ENCODE measurements around the gene C19orf73. TPM values are rescaled to one million over a fixed set of nuclear protein-coding genes. Genes with fewer than 3 reads are reported as not detected.

The C19orf73 gene
- total and polyA plus RNA-seq, 4 donors: 0.56 to 2.1 (median 1.7) TPM

GRCh38 chr19:49106648-49107135, 12.3 kb downstream of the C19orf73 start:
- Histone ChIP-seq H3K4me1 (ENCODE audit: control insufficient read depth in 4 of 4, insufficient read depth in 4 of 4, low read length in 3 of 4) (no peaks in the 10 kb centered on the region), H3K27me3 (ENCODE audit: control insufficient read depth in 4 of 4, insufficient read depth in 4 of 4, low read length in 3 of 4) (no peaks in the 10 kb centered on the region), H3K4me3 (ENCODE audit: low read depth in 1 of 3, low read length in 3 of 3) (no peak overlapping the region), H3K9ac (ENCODE audit: low read depth in 1 of 2, low read length in 2 of 2) (no peak overlapping the region), H3K27ac (ENCODE audit: low read depth in 1 of 2, low read length in 2 of 2) (no peak overlapping the region), H3K9me3 (ENCODE audit: control insufficient read depth in 4 of 4, low read length in 3 of 4) (no peaks in the 10 kb centered on the region), H3K36me3 (ENCODE audit: control insufficient read depth in 4 of 4, insufficient read depth in 3 of 4, low read depth in 1 of 4, low read length in 3 of 4) (peaks cover 5 to 61% (median 28%) of the 10 kb centered on the region in 4 donors)
- no peak for TF ChIP-seq FOXA2 (IDR thresholded peaks at IDR 0.05)
- peak; percentile 59 for TF ChIP-seq CTCF (IDR thresholded peaks at IDR 0.05; ENCODE audit: low read depth, low read length, missing input control)
- TF ChIP-seq REST (IDR thresholded peaks at IDR 0.05): no peak
- TF ChIP-seq ATF3 (IDR thresholded peaks at IDR 0.05): no peak
- peak; percentile 56 to 74 for TF ChIP-seq RAD21 (IDR thresholded peaks at IDR 0.05)
- WGBS: 62% methylated on average over 12 of the region's 12 CpGs
- DNase-seq (ENCODE audit: low spot score): peak; percentile 67

- peaks cover 15 to 77% (median 36%) of the 10 kb centered on the region in 4 donors for H3K36me3 ChIP-seq (ENCODE audit: control insufficient read depth in 4 of 4, insufficient read depth in 3 of 4, low read depth in 1 of 4, low read length in 3 of 4)
- peaks cover 0 to 3% (median 0%) of the 10 kb centered on the region in 4 donors for H3K4me1 ChIP-seq (ENCODE audit: control insufficient read depth in 4 of 4, insufficient read depth in 4 of 4, low read length in 3 of 4)
- H3K27me3 ChIP-seq (ENCODE audit: control insufficient read depth in 4 of 4, insufficient read depth in 4 of 4, low read length in 3 of 4): no peaks in the 10 kb centered on the region
- H3K4me3 ChIP-seq (ENCODE audit: low read depth in 1 of 3, low read length in 3 of 3): no peak overlapping the region
- H3K27ac ChIP-seq (ENCODE audit: low read depth in 1 of 2, low read length in 2 of 2): no peak overlapping the region
- DNase-seq (ENCODE audit: low spot score): no peak
- H3K9ac ChIP-seq (ENCODE audit: low read depth in 1 of 2, low read length in 2 of 2): no peak overlapping the region
- no peaks in the 10 kb centered on the region for H3K9me3 ChIP-seq (ENCODE audit: control insufficient read depth in 4 of 4, low read length in 3 of 4)
- 91% methylated on average over 30 of the region's 30 CpGs for WGBS
- TF ChIP-seq ATF3 (IDR thresholded peaks at IDR 0.05): no peak
- TF ChIP-seq HNF4G (IDR thresholded peaks at IDR 0.05): no peak
- no peak for TF ChIP-seq NR2F2 (IDR thresholded peaks at IDR 0.05)
- TF ChIP-seq FOXA2 (IDR thresholded peaks at IDR 0.05): no peak
- TF ChIP-seq FOXA1 (IDR thresholded peaks at IDR 0.05): no peak
- no peak for TF ChIP-seq TAF1 (conservative IDR thresholded peaks at IDR 0.05)
- TF ChIP-seq JUND (IDR thresholded peaks at IDR 0.05): no peak
- TF ChIP-seq MAX (IDR thresholded peaks at IDR 0.05): no peak
- no peak for TF ChIP-seq CTCF (IDR thresholded peaks at IDR 0.05; ENCODE audit: low read depth, low read length, missing input control)
- TF ChIP-seq ZBTB33 (IDR thresholded peaks at IDR 0.05): no peak
- no peak for TF ChIP-seq GABPA (IDR thresholded peaks at IDR 0.05 in 1 of 2, conservative IDR thresholded peaks at IDR 0.05 in 1 of 2)
- no peak for TF ChIP-seq RXRA (IDR thresholded peaks at IDR 0.05)
- TF ChIP-seq SP1 (IDR thresholded peaks at IDR 0.05): no peak
- TF ChIP-seq EGR1 (IDR thresholded peaks at IDR 0.05; ENCODE audit: low read depth in 2 of 2): no peak
- TF ChIP-seq RAD21 (IDR thresholded peaks at IDR 0.05): no peak
- TF ChIP-seq HNF4A (conservative IDR thresholded peaks at IDR 0.05): no peak
These were observed 14.6 kb downstream of the C19orf73 start for GRCh38 chr19:49104229-49104864.
